Gastrocnemius medialis (tissue), 4 donors: ENCODE measurements around the gene STRN.

Source experiments
- CTCF ChIP-seq, 5 experiments: fragments of 450-650 bp in 3 of 5; fragments of 200-600 bp in 2 of 5; sonication (generic) in 2 of 5; IDR thresholded peaks in 4 of 5; conservative IDR thresholded peaks in 1 of 5; 1 replicate in 4 of 5; 2 replicates in 1 of 5; pipeline ENCODE4 v1.5.1; 2016 to 2019; ENCODE audit warnings: antibody characterized with exemption in 5 of 5, mild to moderate bottlenecking in 3 of 5, moderate library complexity in 3 of 5
- POLR2A ChIP-seq, 2 donors: fragments of 450-650 bp; IDR thresholded peaks; one replicate each; pipeline ENCODE4 v1.6.1; 2017; ENCODE audit warnings: antibody characterized with exemption in 2 of 2, mild to moderate bottlenecking in 2 of 2, moderate library complexity in 2 of 2

DNA sequence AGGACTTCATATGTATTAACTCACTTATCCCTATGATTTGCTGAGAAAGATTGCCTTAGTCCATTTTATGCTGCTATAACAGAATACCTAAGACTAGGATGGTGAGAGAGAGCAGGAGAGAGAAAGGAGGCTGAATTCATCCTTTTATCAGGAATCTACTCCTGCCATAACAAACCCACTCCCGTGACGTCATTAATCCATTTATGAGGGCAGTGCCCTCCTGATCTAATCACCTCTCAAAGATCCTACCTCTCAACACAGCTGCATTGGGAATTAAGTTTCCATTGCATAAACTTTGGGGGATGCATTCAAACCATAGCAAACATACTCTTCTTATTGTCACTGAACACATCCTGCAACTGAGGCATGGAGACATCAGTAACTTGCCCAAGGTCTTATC is 147.8 kb downstream of the STRN start:
- no peak for TF ChIP-seq CTCF (IDR thresholded peaks at IDR 0.05 in 4 of 5, conservative IDR thresholded peaks at IDR 0.05 in 1 of 5)
- no peak for TF ChIP-seq POLR2A (IDR thresholded peaks at IDR 0.05)
